ENCODE measurements around the gene NAA60.

NAA60 gene
- 8.3 to 34.1 (median 18.0) reads per million in 17 experiments for total RNA-seq

DNA sequence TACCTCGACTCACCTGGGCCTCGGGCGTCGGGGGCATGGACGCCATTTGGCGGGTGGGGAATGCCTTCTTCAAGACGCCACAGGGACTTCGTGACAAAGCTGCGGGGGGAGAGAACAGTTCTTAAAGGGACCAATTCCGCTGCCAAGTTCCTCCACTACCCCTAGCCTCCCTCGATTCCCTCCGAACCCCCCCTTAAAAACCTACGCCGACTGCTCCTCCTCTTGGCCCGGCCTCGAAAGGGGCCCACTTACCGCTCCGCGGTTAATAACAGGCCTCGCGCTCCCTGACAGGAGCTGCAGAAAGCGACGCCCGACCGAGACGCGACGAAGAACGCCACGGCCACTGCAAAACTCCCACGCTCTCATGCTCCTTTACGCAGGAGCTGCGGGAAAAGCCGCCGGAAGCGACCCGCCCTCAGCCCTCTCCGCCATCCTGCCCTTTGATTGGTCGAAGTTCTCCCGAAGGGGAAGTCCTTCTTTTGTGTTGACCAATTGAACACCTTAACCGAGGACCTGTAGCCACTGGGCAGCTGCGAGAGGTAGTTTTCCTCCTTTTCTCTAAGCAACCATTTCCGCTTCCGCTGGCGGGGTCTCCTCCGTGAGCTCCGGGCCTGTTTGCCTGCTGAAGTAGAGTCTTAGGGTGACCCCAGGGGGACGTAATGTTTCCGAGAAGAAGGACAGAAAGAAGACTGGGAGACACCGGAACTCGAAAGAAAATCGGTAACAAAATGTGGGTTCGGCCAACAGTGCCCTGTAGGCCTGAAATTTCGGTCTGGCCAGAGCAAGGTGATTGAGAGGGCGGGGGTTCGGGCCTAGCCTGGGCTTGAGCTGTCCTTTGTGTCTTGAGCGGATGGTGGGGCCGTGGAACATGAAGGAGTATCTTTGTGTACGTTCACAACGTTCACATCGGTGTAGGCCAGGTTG, at the start of gene NAA60, which contains the start of gene ZNF597:
Gene NAA60 (plus strand): TSS at position 573 of the 924 bp plus-strand sequence. CDS start 32,548 bp downstream, outside the sequence.
Gene ZNF597 (minus strand): TSS at position 397 of the 924 bp plus-strand sequence. CDS start 351 bp downstream, at position 46.
- peak; percentile 87 to 96 (median 92) for DNase-seq

DNA sequence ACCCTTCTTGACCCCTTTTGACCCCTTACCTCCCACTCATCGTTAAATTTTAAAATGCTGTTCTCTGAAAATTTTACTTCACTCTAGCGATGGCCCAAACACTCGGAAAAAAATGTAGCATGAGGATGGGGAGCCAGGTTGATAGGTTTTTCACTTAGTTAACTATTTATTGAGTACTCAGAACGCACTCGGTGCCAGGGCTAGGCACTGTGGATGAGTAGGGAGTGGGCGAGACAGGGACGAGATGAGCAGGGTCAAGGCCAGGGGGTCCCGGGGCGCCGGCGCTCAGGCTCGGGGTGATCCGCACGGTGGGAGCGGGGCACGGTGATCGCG, 43.1 kb upstream of the NAA60 start:
- peak in 1 of 4 experiments; percentile 7 for DNase-seq

DNA sequence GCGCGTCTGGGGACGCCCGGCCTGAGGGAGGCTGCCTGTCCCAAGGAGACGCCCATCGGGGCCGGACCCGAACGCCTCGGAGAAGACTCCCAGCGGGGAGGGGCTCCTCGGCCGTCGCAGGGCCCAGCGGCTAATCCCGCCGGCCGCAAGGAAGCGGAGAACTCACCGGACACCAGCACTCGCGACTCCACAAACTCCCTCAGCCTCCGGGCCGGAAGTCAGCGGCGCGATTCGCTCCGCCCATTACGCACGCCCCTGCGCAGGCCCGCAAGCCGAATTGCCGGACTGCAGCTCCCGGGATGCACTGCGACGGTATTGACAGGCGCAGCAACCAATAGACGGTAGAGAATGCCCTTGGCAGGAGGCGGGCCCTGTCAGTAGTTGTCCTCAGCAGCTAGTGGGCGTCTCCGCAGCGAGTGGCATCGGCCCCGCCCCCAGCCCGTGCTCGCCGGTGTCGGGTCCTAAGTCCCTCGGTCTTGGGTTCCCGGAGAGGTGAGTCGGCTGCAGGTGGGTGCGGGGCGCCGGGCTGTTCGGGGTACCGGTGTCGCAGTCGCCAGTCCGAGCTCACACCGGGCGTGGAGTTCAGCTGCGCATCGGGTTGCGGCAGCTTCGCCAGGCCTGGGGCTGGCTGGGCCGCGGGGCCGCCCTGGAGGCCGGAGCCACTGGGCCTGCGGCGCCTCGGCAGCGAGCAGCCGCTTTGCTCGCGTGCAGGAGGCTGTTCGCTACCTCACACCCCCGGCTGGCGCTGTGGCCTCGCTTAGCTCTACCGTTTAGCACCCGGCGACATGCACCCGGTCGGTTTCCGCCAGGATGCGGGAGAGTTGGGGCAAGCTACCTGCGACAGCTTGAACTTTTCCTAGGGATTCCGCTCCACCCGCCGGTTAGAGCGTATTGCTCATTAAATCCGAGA, 42.4 kb upstream of the NAA60 start, which contains the start of the genes ZNF174 and ZSCAN32:
Gene ZNF174 (plus strand): TSS at position 437 of the 910 bp plus-strand sequence. CDS start 790 bp downstream, outside the sequence.
Gene ZSCAN32 (minus strand): TSS at position 226 of the 910 bp plus-strand sequence. CDS start 3,447 bp downstream, outside the sequence.
- peak; percentile 98 to 99 (median 99) for DNase-seq

DNA sequence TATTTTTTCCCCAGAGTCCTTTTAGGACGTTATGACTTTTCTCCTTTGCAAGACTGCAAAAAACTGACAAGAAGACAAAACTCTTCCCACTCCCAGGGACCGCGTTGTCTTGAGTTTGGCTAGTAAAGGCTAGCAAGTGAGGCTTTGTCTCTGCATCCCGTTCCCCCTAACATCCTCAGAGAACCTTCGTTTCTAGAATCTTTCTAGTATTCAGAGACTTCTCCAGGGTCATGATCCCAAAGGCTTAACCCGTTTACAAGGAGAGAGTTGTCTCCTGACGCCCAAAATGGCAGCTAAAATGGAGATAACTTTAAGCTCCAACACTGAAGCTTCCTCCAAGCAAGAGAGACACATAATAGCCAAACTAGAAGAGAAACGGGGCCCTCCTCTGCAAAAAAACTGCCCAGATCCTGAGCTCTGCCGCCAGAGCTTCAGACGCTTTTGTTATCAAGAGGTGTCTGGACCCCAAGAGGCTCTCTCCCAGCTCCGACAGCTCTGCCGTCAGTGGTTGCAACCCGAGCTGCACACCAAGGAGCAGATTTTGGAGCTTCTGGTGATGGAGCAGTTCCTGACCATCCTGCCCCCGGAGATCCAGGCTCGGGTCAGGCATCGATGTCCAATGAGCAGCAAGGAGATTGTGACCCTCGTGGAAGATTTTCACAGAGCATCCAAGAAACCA, 41.6 kb upstream of the NAA60 start:
- peak in 3 of 4 experiments; percentile 7 to 27 (median 15) for DNase-seq

DNA sequence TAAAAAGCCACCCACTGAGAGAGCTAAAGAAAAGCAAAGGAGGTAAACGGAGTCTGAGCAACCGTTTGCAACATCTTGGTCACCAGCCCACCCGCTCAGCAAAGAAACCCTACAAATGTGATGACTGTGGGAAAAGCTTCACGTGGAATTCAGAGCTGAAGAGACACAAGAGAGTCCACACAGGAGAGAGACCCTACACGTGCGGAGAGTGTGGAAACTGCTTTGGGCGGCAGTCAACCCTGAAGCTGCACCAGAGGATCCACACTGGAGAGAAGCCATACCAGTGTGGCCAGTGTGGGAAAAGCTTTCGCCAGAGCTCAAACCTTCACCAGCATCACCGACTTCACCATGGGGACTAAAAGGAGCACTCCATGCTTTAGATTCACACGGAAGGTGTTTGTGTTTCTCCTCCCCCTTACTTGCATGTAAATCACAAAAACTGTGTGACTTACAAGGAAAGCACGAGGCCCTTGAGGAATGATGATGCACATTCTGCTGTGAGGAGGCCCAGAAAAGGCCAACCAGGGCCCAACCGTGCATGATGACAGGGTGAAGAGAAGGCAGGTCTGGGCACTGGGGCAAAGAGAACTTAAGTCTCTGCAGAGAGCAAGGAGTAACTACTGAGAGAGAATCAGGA, 34.8 kb upstream of the NAA60 start:
- no peak for DNase-seq

DNA sequence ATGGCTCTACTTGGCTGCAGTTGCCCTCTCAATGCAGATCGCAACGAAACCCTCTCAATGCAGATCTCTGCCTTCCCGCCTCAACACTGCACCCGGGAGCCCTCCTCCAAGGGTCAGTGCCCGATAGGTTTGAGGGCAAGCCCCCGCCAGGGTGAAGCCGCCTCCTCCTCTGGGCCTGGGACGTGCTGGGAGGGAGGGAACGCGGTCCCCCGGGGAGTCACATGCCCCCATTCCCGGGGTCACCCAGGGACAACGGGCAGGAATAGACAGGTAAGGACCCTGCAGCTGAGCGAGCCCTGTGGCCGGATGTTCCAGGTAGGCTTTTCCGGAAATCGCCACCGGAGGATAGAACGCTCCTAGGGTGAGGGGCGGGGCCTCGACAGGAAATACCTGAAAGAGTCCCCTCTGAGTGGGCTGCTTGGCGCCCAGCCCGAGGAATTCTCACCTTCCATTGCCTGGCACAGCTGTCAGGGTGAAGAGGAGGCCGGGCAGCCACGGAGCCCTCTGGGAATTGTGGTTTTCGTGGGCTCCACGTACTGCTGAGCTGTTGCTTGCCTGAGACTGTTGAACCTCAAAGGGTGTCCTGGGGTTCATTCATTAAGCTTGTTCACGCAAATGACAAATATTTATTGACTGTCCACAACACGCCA, 29.6 kb upstream of the NAA60 start:
- DNase-seq = no peak

DNA sequence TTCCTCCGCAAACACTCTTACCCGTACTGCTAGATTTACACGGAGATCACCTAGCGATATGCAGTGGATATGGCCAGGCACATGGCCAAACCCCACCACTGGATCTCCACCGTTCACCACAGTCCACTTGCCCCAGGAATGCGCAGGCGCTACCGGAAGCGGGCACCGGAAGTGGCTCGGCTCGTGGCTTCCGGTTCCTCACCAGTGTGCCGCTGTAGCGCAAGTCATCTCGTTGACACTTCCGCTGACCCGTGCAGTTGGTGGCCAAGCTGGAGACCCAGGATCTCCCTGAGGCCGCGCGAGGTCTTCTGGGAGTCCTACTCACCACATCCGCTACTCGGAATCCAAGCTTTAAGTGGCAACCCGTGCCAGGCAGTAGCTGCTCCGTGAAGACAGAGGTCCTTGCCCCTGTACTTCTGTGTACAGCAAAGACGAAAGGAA, 11.7 kb upstream of the NAA60 start:
- DNase-seq = peak; percentile 59 to 80 (median 71)

DNA sequence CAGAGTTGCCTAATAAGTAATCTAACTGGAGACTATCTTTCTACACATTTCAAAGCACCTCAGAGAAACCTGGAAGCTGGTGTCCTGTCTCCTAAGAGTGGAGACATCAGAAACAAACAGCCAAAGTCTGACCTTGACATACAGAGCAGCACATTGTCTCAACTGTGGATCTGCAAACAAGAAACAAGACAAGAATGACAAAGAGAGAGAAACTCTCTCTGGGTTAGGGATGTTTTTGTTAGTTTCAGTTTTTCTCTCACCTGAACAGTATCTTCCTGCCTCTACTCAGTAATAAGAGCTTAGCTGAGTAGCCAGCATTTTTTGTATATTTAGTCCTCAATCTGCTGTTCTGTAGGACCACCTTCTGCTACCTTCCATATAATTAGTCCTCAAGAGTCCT, 9.1 kb upstream of the NAA60 start:
- no peak for DNase-seq

DNA sequence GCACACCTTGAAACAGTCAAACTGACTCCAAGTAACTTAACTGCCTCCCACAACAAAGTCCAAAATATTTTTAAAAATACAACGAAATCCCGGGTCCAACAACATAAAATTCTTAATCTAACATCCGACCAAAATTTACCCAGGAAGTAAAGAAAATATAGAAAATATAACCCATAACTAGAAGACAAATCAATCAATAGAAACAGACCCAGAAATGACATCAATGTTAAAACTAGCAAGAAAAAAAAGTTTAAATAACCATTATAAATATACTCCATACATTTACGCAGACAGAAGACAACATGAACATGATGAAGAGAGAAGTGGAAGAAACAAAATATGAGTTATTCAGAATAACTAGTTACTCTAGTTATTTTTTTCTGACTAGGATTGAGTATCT, 3.8 kb upstream of the NAA60 start:
- DNase-seq = no peak

DNA sequence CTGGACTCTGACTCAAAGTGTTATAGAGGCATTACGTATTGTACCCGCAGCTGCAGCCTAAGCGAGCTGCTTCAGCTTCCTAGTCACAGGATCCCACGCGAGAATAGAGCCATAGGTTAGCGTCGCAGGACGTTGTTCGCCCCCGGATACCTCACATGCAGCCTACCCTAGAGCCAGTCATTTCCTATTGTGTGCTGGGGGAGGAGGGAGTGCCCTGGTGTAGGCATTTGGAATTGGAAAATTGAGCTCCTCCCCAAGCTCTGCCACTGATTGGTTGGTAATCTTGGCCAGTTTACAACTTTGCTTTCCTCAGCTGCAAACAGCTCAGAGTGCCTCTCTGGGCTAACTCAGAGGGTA, 530 bp downstream of the NAA60 start:
- DNase-seq = peak; percentile 76 to 91 (median 86)

DNA sequence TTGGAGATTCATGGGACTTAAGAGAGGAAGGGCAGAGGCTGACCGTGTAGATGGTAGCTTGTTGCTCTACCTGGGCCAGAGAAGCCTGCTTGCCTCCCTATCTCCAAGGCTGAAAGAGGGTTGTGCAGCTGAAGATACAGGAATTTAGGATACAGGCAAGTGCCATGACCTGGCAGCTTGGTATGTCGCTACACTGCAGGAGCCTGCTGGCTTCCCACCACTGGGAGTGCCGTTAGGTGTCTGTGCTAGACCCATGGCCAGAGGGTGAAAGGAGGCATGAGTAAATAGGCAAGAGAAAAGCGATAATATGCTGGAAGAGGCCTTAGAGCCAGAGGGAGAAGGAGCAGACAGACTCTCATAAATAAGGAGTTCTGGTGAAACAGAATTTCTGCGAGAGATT, 10.6 kb downstream of the NAA60 start:
- no peak for DNase-seq

DNA sequence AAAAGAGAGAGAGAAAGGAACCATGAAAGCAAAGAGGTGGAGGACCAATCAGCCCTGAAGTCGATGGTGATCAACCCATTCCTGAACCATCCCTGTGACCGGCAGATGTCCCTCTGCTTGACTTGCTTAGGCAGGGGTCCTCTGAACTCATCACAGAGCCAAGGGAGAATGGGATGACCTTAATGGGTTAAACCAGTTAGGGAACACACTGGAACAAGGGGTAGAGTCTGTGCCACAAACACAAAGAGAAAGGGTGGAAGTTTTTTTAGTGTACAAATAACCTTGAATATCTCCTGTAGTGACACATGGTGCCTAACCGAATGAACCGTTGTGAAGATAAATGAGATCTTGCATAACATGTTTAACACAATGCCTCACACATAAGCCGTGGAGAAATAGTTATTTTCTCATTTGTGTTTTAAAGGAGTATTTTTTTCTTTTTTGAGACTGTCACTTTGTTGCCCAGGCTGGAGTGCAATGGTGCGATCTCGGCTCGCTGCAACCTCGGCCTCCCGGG, 11.2 kb downstream of the NAA60 start:
- DNase-seq = no peak

DNA sequence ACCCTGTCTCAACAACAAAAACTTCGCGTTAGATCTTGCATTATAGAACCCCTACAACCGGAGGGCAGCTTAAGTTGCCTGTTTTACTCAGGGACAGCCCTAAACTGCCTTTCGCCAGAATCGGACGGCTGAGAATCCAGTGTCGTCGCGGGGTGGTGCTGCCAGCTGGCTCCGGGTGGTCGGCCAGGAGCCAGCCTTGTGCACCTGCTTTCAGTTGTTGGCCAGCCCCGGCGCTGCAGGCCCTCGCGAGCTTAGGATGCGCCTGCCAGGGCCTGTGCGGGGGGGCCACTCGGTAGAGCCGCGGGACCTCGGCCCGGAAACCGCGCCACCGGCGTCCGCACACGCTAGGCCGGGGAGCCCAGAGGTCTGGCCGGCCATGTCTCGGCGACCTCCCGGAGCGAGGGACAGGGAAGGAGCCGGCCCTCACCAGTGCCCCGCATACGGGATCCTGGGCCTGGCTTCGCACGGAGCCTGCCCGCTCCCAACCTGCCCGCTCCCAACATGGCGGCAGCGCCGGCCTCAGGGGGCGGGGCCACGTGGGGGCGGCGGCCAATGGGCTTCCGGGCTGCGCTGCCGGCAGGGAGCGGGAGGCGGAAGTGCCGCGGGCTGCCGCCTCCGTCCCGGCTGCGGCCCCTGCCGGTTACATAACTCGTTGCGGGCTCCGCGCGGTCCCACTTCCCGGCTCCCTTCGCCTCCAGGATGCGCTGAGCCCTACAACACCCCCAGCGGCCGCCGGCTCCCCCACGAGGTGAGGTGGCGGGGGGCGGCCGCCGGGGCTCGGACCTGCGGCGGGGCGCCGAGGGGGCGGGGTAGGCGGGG, 14.2 kb downstream of the NAA60 start:
- peak; percentile 95 to 98 (median 96) for DNase-seq

DNA sequence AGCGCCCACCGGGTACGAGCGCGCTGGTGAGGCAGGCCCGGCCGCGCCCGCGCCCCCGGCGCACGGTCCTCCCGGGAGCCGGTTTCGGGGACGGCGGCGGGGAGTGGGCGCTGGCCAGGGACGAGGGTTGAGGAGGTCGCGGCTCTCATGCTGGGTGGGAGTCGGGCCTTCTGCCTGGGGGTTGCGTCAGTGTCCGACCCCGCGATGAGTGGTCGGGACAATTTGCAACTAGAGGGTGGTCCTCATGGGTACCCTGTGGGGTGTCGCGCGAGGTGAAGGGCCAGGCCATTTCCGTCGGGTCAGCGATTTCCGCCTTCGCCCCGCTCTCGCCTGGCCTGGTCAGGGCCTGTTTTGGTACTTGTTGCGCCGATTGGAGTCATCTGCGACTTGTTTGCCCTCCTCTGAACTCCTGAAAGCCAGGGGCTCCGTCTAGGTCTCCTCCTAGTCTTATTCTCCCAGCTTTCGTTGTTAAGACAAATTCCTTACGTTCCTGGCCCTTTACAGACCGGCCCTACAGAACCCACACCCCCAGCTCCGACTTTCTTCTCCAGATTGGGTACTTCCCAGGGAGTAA, 14.9 kb downstream of the NAA60 start:
- DNase-seq = peak; percentile 26 to 58 (median 41)

DNA sequence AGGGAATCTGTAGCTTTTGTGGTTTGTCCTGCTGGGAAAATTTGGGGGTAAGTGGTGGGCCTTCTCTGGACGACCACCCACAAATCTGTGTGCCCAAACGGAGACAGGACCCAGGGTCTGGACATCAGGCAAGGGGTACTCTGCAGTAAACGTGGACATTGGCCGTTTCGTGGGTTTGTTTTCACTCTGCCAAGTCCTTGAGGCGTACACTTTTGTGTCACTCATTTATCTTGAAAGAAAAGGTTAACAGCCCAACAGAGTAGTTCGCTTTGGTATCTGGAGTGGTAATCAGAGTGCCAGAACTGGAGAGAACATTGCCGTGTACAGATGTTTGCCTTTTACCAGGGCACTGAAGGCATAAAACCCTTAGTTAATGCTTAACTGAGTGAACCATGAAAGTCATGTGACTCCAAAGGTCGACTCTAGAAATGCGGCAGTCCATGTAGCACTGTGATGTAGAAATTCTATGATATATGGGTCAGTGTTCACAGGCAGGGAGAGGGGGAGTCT, 15.4 kb downstream of the NAA60 start:
- peak in 3 of 4 experiments; percentile 29 to 48 (median 34) for DNase-seq

DNA sequence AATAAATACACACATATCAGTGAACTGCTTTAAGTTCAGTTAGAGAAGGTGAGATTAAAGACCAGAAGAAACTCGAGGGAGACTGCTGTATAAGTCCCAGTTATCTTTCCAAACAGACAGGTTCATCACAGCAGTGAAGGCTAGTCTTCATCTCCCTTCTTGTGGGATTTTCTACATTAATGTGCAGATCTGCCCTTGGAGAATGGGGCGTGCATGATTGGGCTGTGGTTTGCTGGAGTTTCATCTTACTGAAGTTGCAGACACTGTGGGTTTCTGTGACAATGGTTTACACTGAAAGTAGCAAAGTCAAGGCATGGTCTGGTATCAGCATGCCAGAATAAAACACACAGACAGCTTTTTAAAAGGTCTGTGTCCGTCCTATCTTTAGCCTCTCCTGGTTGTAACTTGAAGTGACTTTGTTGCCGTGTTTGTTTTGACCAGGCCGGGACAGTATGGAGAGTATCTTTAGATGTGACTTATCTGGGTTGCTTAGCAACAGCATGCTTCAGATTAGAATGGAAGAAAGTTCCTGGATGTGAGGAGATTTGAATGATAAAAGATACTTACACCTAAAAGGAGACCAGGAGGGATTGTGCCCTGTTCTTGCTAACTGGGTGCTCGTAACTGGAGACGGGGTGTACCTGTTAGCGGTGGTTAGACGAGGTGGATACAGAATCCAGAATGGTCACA, 16.1 kb downstream of the NAA60 start:
- no peak for DNase-seq

DNA sequence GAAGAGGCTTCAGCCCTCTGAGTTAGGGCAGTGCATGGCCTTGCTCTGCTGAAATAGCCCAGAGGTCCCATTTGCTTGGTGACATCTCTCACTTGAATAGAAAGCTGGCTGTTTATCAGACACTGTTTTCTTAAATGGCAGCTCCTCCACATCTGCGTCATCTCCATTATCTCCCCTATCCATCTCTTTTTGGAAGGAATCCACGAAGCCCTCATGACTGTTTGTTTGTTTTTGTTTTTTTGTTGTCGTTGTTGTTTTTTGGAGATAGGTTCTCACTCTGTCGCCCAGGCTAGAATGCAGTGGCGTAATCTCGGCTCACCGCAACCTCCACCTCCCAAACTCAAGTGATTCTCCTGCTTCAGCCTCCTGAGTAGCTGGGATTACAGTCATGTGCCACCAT, 16.6 kb downstream of the NAA60 start:
- DNase-seq = no peak

DNA sequence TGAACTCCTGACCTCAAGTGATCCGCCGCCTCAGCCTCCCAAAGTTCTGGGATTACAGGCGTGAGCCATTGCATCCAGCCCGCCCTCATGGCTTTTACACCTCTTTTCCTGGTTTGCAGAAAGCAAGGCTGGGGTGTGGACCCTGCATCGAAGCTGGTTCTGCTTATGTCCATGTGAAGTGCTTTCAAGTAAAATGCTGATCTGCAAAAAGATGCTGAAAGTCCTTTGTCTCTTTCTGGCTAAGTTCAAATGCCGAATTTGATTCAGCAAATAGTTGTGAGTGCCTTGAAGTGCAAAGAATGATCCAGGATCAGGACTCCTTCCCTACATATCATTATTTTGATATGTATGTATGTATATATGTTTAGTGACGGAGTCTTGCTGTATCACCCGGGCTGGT, 17.1 kb downstream of the NAA60 start:
- DNase-seq = no peak

DNA sequence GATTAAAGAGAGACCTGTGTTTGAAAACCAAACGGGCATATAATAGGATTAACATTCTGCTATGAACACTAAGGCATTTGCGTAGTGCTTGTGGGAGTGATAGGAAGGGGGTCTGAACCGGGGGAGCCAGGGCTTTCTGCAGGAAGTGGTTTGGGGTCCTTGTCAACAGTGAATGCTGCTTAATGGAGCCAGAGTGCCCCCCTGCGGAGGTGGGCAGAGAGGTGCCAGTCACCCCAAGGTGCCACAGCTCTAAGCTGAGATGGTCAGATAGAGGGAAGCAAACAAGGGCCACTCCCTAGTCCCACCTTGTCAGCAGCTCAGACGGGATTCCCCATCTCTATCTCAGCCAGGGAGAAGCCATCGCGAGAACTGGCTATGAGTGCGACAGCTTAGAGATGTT, 17.7 kb downstream of the NAA60 start:
- peak in 3 of 4 experiments; percentile 25 to 44 (median 35) for DNase-seq

Measured in suppressor macrophage (primary cell).